GM12872 (cell line): ENCODE results near the gene CACNG3.

Experiments
- CTCF ChIP-seq: IDR thresholded peaks from 3 replicates; pipeline ENCODE4 v1.5.1; 2011; ENCODE audit warnings: low read depth, mild to moderate bottlenecking, low read length, moderate library complexity; ENCODE audit not compliant: insufficient read depth

Gene CACNG3

GRCh38 chr16:24294131-24294530 lies 38.0 kb downstream of the CACNG3 start:
- TF ChIP-seq CTCF = no peak

GRCh38 chr16:24297375-24297774 lies 41.2 kb downstream of the CACNG3 start:
- TF ChIP-seq CTCF = no peak

- no peak for TF ChIP-seq CTCF
Measured at GRCh38 chr16:24298548-24299167, 42.5 kb downstream of the CACNG3 start.

- TF ChIP-seq CTCF = no peak
Measured at GRCh38 chr16:24302636-24303035, 46.5 kb downstream of the CACNG3 start.

GRCh38 chr16:24308200-24308599 lies 52.1 kb downstream of the CACNG3 start:
- no peak for TF ChIP-seq CTCF

GRCh38 chr16:24309258-24310142 lies 53.4 kb downstream of the CACNG3 start:
- no peak for TF ChIP-seq CTCF

GRCh38 chr16:24315343-24315742 lies 59.2 kb downstream of the CACNG3 start:
- no peak for TF ChIP-seq CTCF
